HEK293 (cell line): ENCODE results near the gene PAX9.
A peak's percentile ranks its signal among the peaks of the same experiment; 100 is the strongest.

Experiments used
- CTCF ChIA-PET: fragments of 350-600 bp; formaldehyde crosslinking; extraction: SDS; loops from one replicate; lab custom pipeline; 2021; ENCODE audit warnings: antibody characterized with exemption; lab: Yijun Ruan, JAX
- POLR2A ChIA-PET: fragments of 300-600 bp; formaldehyde crosslinking; extraction: SDS; loops from one replicate; lab custom pipeline; 2020; ENCODE audit warnings: antibody characterized with exemption, inconsistent platforms; lab: Yijun Ruan, JAX
- H3K27ac ChIP-seq: fragments of 200-500 bp; sonication (Bioruptor generic); 2 replicates; pipeline ENCODE4 v1.5.1; 2014; ENCODE audit warnings: low read depth, low read length, control low read depth, inconsistent platforms; ENCODE audit errors: extremely low read depth
- H3K36me3 ChIP-seq, 2 experiments: fragments of 200-500 bp in 1 of 2; sonication (Bioruptor generic) in 1 of 2; 1 replicate in 1 of 2; 2 replicates in 1 of 2; pipeline ENCODE4 v1.5.1; 2014 to 2017; ENCODE audit warnings: inconsistent platforms in 2 of 2, low read length in 2 of 2; ENCODE audit not compliant: control insufficient read depth in 2 of 2, insufficient read depth in 1 of 2
- H3K4me1 ChIP-seq: fragments of 200-500 bp; sonication (Bioruptor generic); 2 replicates; pipeline ENCODE4 v1.5.1; 2014; ENCODE audit warnings: mild to moderate bottlenecking, low read length, inconsistent platforms; ENCODE audit not compliant: control insufficient read depth, insufficient read depth
- H3K4me3 ChIP-seq: 2 replicates; pipeline ENCODE4 v1.5.1; 2011; ENCODE audit warnings: low read depth, mild to moderate bottlenecking, control low read depth, low read length, moderate library complexity
- H3K9me3 ChIP-seq: fragments of 200-500 bp; sonication (Bioruptor generic); 2 replicates; pipeline ENCODE4 v1.5.1; 2014; ENCODE audit warnings: low read depth, low read length, inconsistent platforms; ENCODE audit not compliant: control insufficient read depth, insufficient read depth
- GLI4 ChIP-seq: fragments of 450-650 bp; formaldehyde crosslinking; IDR thresholded peaks from 2 replicates; pipeline ENCODE4 v1.5.1; 2016; ENCODE audit warnings: missing biosample characterization, missing genetic modification characterization
- HOXA7 ChIP-seq: sonication (generic); formaldehyde crosslinking; IDR thresholded peaks from 2 replicates; pipeline ENCODE4 v1.8.1; 2022; ENCODE audit warnings: missing genetic modification reagents, borderline replicate concordance
- MEIS1 ChIP-seq: sonication (generic); formaldehyde crosslinking; IDR thresholded peaks from 2 replicates; pipeline ENCODE4 v1.8.1; 2022; ENCODE audit warnings: missing genetic modification reagents, mild to moderate bottlenecking, borderline replicate concordance
- PRDM10 ChIP-seq: fragments of 450-650 bp; formaldehyde crosslinking; IDR thresholded peaks from 2 replicates; pipeline ENCODE4 v1.5.1; 2016; ENCODE audit warnings: missing biosample characterization, missing genetic modification characterization
- PRDM6 ChIP-seq: fragments of 450-650 bp; formaldehyde crosslinking; IDR thresholded peaks from 2 replicates; pipeline ENCODE4 v1.5.1; 2017; ENCODE audit warnings: missing biosample characterization, missing genetic modification characterization
- SCRT1 ChIP-seq: fragments of 450-650 bp; formaldehyde crosslinking; IDR thresholded peaks from 2 replicates; pipeline ENCODE4 v1.5.1; 2016; ENCODE audit warnings: missing biosample characterization, missing genetic modification characterization, borderline replicate concordance
- SCRT2 ChIP-seq: fragments of 450-650 bp; formaldehyde crosslinking; IDR thresholded peaks from 2 replicates; pipeline ENCODE4 v1.5.1; 2016; ENCODE audit warnings: missing biosample characterization, missing genetic modification characterization
- SETDB1 ChIP-seq: IDR thresholded peaks from one replicate; pipeline ENCODE4 v1.6.1; 2017; ENCODE audit warnings: mild to moderate bottlenecking, low read length, moderate library complexity, mixed read lengths; ENCODE audit not compliant: insufficient read length
- TCF7L2 ChIP-seq: IDR thresholded peaks from 2 replicates; pipeline ENCODE4 v1.6.1; 2011; ENCODE audit warnings: low read depth, mild to moderate bottlenecking, inconsistent platforms, low read length, moderate library complexity, borderline replicate concordance
- ZNF16 ChIP-seq: fragments of 450-650 bp; formaldehyde crosslinking; IDR thresholded peaks from 2 replicates; pipeline ENCODE4 v1.5.1; 2016; ENCODE audit warnings: low read depth, missing biosample characterization, missing genetic modification characterization
- ZNF239 ChIP-seq: fragments of 450-650 bp; formaldehyde crosslinking; IDR thresholded peaks from 2 replicates; pipeline ENCODE4 v1.5.1; 2016; ENCODE audit warnings: missing biosample characterization, missing genetic modification characterization
- ZNF266 ChIP-seq: fragments of 450-650 bp; formaldehyde crosslinking; IDR thresholded peaks from 2 replicates; pipeline ENCODE4 v1.5.1; 2016; ENCODE audit warnings: missing biosample characterization, missing genetic modification characterization, low read depth
- ZNF274 ChIP-seq, 2 experiments: fragments of 200-500 bp in 1 of 2; fragments of 450-650 bp in 1 of 2; sonication (Bioruptor generic) in 1 of 2; formaldehyde crosslinking in 1 of 2; IDR thresholded peaks; 2 replicates each; pipeline versions ENCODE4 v1.5.1 to v1.6.1; 2014 to 2016; ENCODE audit warnings: borderline replicate concordance in 1 of 2, inconsistent platforms in 1 of 2, low read length in 1 of 2, missing biosample characterization in 1 of 2, missing genetic modification characterization in 1 of 2
- ZNF324 ChIP-seq: fragments of 450-650 bp; formaldehyde crosslinking; IDR thresholded peaks from 2 replicates; pipeline ENCODE4 v1.5.1; 2016; ENCODE audit warnings: missing biosample characterization, missing genetic modification characterization
- ZNF335 ChIP-seq: fragments of 450-650 bp; formaldehyde crosslinking; conservative IDR thresholded peaks from 2 replicates; pipeline ENCODE4 v1.5.1; 2016; ENCODE audit warnings: missing biosample characterization, missing genetic modification characterization
- ZNF548 ChIP-seq: fragments of 450-650 bp; formaldehyde crosslinking; IDR thresholded peaks from 2 replicates; pipeline ENCODE4 v1.5.1; 2016; ENCODE audit warnings: missing biosample characterization, missing genetic modification characterization
- ZNF549 ChIP-seq: fragments of 450-650 bp; IDR thresholded peaks from 2 replicates; pipeline ENCODE4 v1.5.1; 2018; ENCODE audit warnings: missing biosample characterization, missing genetic modification characterization, mild to moderate bottlenecking, inconsistent platforms, moderate library complexity
- ZNF629 ChIP-seq: fragments of 450-650 bp; formaldehyde crosslinking; IDR thresholded peaks from 2 replicates; pipeline ENCODE4 v1.5.1; 2017; ENCODE audit warnings: missing biosample characterization, missing genetic modification characterization
- ZNF660 ChIP-seq: fragments of 450-650 bp; IDR thresholded peaks from 2 replicates; pipeline ENCODE4 v1.5.1; 2018; ENCODE audit warnings: missing biosample characterization, mild to moderate bottlenecking, missing genetic modification characterization
- ZNF677 ChIP-seq: fragments of 450-650 bp; IDR thresholded peaks from 2 replicates; pipeline ENCODE4 v1.5.0; 2018; ENCODE audit warnings: missing biosample characterization, mild to moderate bottlenecking, missing genetic modification characterization, moderate library complexity
- ZNF704 ChIP-seq: fragments of 450-650 bp; formaldehyde crosslinking; IDR thresholded peaks from 2 replicates; pipeline ENCODE4 v1.5.1; 2016; ENCODE audit warnings: missing biosample characterization, missing genetic modification characterization
- ZNF768 ChIP-seq: fragments of 450-650 bp; formaldehyde crosslinking; IDR thresholded peaks from 2 replicates; pipeline ENCODE4 v1.5.1; 2018; ENCODE audit warnings: missing biosample characterization, mild to moderate bottlenecking, missing genetic modification characterization
- TF ChIP-seq, protein P1 (sequence below): fragments of 450-650 bp; formaldehyde crosslinking; optimal IDR thresholded peaks from 2 replicates; pipeline ENCODE3; 2016; ENCODE audit warnings: missing biosample characterization, mild to moderate bottlenecking, missing genetic modification characterization
- TF ChIP-seq, protein P2 (sequence below): fragments of 450-650 bp; formaldehyde crosslinking; IDR thresholded peaks from 2 replicates; pipeline ENCODE4 v1.5.1; 2017; ENCODE audit warnings: missing biosample characterization, missing genetic modification characterization
- TF ChIP-seq, protein P3 (sequence below): fragments of 450-650 bp; formaldehyde crosslinking; IDR thresholded peaks from 2 replicates; pipeline ENCODE4 v1.5.1; 2016; ENCODE audit warnings: missing biosample characterization, missing genetic modification characterization

The PAX9 gene

DNA sequence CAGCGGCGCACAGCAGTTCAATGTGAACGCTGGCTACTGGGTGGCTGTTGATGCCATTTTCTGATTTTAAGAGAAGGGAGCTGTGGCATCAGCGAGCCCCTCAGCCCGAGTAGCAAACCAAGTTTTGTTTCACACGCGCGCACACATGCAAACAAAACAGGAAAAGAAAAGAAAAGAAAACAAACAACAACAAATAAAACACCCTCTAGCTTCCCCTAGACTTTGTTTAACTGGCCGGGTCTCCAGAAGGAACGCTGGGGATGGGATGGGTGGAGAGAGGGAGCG, 540 bp downstream of the PAX9 start:
- Histone ChIP-seq H3K4me3 (peak overlapping the region; percentile 67), H3K36me3 (peaks cover 15 to 26% of the 10 kb centered on the region in 2 experiments; a peak in 2 of 3 replicates), H3K4me1 (peaks cover 15% of the 10 kb centered on the region), H3K9me3 (no peaks in the 10 kb centered on the region), H3K27ac (peak overlapping the region; percentile 72)
- ChIA-PET CTCF (interaction anchor here (1.9 kb wide), 1 partner anchor 12 kb away, joined by 6 read pairs; no protein-coding TSS in a partner anchor), POLR2A (interaction anchor here (1.0 to 1.9 kb wide), 2 partner anchors 12 to 109 kb away, joined by 3 read pairs; no protein-coding TSS in a partner anchor)
- TF ChIP-seq ZNF629 (tag by site-specific recombination): no peak
- TF ChIP-seq ZNF549 (tag by site-specific recombination): no peak
- 0 out of 2 replicates have a peak, but pooled peaks have one; percentile 21 for TF ChIP-seq PRDM10 (tag by site-specific recombination)
- no peak for TF ChIP-seq MEIS1 (CRISPR knock-in tag)
- no peak for TF ChIP-seq ZNF266 (tag by site-specific recombination)
- 0 out of 2 replicates have a peak, but pooled peaks have one; percentile 11 for TF ChIP-seq SCRT1 (tag by site-specific recombination)
- no peak for TF ChIP-seq ZNF548 (tag by site-specific recombination)
- no peak for TF ChIP-seq ZNF768 (tag by site-specific recombination)
- TF ChIP-seq, protein P1, sequence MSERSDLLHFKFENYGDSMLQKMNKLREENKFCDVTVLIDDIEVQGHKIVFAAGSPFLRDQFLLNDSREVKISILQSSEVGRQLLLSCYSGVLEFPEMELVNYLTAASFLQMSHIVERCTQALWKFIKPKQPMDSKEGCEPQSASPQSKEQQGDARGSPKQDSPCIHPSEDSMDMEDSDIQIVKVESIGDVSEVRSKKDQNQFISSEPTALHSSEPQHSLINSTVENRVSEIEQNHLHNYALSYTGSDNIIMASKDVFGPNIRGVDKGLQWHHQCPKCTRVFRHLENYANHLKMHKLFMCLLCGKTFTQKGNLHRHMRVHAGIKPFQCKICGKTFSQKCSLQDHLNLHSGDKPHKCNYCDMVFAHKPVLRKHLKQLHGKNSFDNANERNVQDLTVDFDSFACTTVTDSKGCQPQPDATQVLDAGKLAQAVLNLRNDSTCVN (tag by site-specific recombination): peak; percentile 28
- TF ChIP-seq ZNF16 (tag by site-specific recombination): no peak
- TF ChIP-seq, protein P2, sequence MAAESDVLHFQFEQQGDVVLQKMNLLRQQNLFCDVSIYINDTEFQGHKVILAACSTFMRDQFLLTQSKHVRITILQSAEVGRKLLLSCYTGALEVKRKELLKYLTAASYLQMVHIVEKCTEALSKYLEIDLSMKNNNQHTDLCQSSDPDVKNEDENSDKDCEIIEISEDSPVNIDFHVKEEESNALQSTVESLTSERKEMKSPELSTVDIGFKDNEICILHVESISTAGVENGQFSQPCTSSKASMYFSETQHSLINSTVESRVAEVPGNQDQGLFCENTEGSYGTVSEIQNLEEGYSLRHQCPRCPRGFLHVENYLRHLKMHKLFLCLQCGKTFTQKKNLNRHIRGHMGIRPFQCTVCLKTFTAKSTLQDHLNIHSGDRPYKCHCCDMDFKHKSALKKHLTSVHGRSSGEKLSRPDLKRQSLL: peak; percentile 73; the same call in 1 of the 2 replicates
- no peak for TF ChIP-seq ZNF324 (tag by site-specific recombination)
- TF ChIP-seq, protein P3, sequence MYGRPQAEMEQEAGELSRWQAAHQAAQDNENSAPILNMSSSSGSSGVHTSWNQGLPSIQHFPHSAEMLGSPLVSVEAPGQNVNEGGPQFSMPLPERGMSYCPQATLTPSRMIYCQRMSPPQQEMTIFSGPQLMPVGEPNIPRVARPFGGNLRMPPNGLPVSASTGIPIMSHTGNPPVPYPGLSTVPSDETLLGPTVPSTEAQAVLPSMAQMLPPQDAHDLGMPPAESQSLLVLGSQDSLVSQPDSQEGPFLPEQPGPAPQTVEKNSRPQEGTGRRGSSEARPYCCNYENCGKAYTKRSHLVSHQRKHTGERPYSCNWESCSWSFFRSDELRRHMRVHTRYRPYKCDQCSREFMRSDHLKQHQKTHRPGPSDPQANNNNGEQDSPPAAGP (tag by site-specific recombination): 0 out of 2 replicates have a peak, but pooled peaks have one; percentile 12
- no peak for TF ChIP-seq ZNF660
- no peak for TF ChIP-seq PRDM6
- TF ChIP-seq ZNF704 (tag by site-specific recombination): no peak
- TF ChIP-seq SCRT2 (tag by site-specific recombination): no peak; the same call in 1 of the 2 replicates
- no peak for TF ChIP-seq SETDB1
- no peak for TF ChIP-seq ZNF239
- TF ChIP-seq ZNF274 (IDR thresholded peaks at IDR 0.05; ENCODE audit: low read length): no peak
- no peak for TF ChIP-seq ZNF274 (tag by site-specific recombination; IDR thresholded peaks at IDR 0.05; ENCODE audit: borderline replicate concordance)
- no peak for TF ChIP-seq HOXA7
- TF ChIP-seq ZNF677 (tag by site-specific recombination): no peak
- TF ChIP-seq ZNF335: peak; percentile 56
- TF ChIP-seq TCF7L2: no peak
- no peak for TF ChIP-seq GLI4 (tag by site-specific recombination)
- TF ChIP-seq, all 188 proteins: peak for 6
